Neural progenitor cell (in vitro differentiated cells): Measurements from ENCODE around the gene DONSON.

Source experiments
- CTCF ChIP-seq: fragments of 200-600 bp; sonication (generic); IDR thresholded peaks from 2 replicates; pipeline ENCODE4 v1.5.1; 2017; ENCODE audit warnings: antibody characterized with exemption, mild to moderate bottlenecking
- EZH2 ChIP-seq: fragments of 200-600 bp; sonication (generic); IDR thresholded peaks from 2 replicates; pipeline ENCODE4 v1.6.1; 2017; ENCODE audit warnings: antibody characterized with exemption, mild to moderate bottlenecking, moderate library complexity
- EZH2phosphoT487 ChIP-seq: fragments of 200-600 bp; sonication (generic); IDR thresholded peaks from 2 replicates; pipeline ENCODE4 v1.6.1; 2017; ENCODE audit warnings: antibody characterized with exemption

GRCh38 chr21:33541756-33542639 lies 46.5 kb downstream of the DONSON start, which contains the start of gene GART:
- TF ChIP-seq EZH2 (no peak), CTCF (no peak), EZH2phosphoT487 (no peak)
